SK-N-SH treated with all-trans-retinoic acid at 6 μM for 48 hours (cell line): Measurements from ENCODE around the gene PDE1C.

Experiments
- CSRNP3 ChIP-seq: fragments of 250-450 bp; sonication (Bioruptor Pico); IDR thresholded peaks from 2 replicates; pipeline ENCODE4 v1.5.1; 2021; ENCODE audit warnings: mild to moderate bottlenecking, moderate library complexity
- ESRRG ChIP-seq: fragments of 250-450 bp; sonication (Bioruptor Pico); IDR thresholded peaks from 2 replicates; pipeline ENCODE4 v1.6.1; 2021; ENCODE audit warnings: mild to moderate bottlenecking
- TSHZ2 ChIP-seq: fragments of 250-450 bp; sonication (Bioruptor Pico); IDR thresholded peaks from 2 replicates; pipeline ENCODE4 v1.5.0; 2020; ENCODE audit warnings: mild to moderate bottlenecking, moderate library complexity

- no peak for TF ChIP-seq CSRNP3 (CRISPR knock-in tag)
- no peak for TF ChIP-seq TSHZ2 (CRISPR knock-in tag)
- TF ChIP-seq ESRRG (CRISPR knock-in tag) = no peak
Measured at GRCh38 chr7:31948029-31948428, 122.2 kb downstream of the PDE1C start.
